Muscle of arm (tissue), 12 donors: ENCODE data around the gene TWSG1. TPM values are rescaled to one million over a fixed set of nuclear protein-coding genes. Genes with fewer than 3 reads are reported as not detected.
"Not testable (repeated sequence)": the region's sequence is repeated elsewhere in the genome, so short reads cannot be mapped to it uniquely, and the experiment has no call there.

Experiments used
- DNase-seq: peaks from one replicate; pipeline ENCODE4 v3.0.0-alpha.2; 2013
- polyA plus RNA-seq, 12 donors: library from polyadenylated mRNA; unstranded; fragments of 120-200 nt; gene quantifications; one replicate each; pipeline ENCODE4 v1.2.1, GENCODE V29; 2013; ENCODE audit not compliant: insufficient read length in 12 of 12

Gene TWSG1
- polyA plus RNA-seq, 12 donors = 42.0 to 108 (median 61.9) TPM; not detected in 1

DNA sequence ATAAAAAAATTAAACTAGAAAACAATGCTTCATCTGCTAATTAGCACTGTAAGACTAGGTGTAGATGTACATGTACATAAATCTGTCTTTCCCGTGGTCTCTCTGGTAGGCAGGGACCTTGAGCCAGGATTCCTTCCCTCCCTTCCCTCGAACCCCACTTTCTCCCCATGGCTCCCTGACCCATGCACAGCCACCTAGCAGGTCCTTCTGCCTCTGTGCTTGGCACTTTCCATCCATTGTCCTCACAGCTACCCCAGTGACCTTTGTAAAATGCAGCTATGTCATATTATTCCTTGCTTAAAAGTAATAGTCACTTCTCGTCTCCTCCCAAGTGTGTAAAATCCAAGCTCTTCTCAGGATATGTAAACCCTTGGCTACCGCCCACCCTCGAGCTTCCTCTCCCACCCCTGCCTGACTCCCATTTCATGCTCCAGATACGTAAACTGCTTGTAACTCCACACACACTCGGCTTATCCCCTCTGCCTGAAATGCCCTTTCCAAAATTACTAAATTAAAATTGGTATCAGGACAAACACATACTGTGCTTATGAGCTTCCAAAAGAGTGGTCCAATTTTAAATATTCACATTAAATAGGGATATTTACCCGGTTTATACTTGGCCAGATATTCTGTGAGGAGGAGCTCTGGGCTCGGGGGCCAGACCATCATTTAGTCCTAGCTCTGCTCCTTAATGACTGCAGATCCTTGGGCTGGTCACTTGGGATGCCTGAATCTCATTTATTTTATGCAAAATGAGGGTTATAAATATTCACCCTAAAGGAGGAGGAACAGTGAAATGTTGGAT, 86.7 kb downstream of the TWSG1 start:
- DNase-seq = no peak

DNA sequence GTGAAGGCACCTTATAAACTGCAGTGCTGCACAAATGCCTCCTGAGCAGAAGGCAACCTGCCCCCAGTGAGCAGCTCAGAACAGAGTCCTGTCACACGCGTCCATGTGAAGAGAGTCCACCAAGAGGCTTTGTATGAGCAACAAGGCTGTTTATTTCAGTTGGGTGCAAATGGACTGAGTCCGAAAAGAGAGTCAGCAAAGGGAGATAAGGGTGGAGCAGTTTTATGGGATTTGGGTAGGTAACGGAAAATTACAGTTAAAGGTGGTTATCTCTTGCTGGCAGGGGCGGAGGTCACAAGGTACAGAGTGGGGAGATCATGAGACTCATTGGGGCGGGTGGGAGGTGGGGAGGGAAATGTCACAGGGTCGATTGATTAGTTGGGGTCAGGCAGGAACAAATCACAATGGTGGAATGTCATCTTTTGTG, 87.3 kb downstream of the TWSG1 start:
- DNase-seq = no peak

DNA sequence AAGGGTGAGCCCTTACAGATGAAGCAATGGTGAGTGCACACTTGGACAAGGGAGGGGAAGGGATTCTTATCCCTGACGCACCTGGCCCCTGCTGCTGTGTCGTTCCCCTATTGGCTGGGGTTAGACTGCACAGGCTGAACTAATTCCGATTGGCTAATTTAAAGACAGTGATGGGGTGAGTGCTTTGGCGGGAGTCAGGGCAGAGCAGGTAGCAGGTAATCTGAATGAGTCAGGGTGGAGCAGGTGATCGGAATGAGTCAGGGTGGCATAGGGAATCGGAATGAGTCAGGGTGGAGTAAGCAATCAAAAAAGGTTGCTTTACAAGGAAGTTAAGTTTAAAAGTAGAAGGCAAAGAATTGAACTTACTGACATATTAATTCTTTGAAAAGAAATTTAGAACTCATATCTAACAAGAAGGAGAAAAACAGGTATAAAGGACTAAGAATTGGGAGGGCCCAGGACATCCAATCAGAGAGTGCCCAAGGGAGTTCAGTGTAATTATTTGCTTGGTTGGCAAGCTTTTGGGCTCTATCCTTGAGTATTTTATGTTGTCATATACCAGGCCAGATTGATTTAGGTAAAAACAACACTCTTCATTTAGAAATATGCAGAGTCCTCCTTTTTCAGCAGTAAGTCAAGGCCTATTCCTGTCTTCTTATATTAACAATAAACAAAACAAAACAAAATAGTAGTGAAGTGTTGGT, 88.4 kb downstream of the TWSG1 start:
- DNase-seq = no peak

DNA sequence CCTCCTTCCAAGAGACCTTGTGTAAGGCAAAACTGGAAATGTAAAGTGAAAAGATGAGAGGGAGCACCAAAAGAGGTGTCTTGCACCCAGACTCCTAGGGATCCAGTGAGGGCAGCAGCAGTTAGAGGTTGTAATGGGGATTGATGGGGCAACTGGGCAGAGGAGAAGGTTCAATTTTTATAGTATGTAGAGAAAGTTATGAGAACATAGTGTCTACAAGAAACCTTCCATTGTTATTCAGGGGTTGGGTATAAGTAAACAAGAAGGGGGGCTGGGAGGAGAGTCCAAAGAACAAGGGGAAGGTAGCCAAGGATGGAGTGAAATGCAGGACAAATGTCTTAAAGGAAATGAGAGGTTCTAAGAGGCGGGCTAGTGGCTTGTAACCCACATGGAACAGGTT, 89.1 kb downstream of the TWSG1 start:
- DNase-seq = not testable (repeated sequence)

DNA sequence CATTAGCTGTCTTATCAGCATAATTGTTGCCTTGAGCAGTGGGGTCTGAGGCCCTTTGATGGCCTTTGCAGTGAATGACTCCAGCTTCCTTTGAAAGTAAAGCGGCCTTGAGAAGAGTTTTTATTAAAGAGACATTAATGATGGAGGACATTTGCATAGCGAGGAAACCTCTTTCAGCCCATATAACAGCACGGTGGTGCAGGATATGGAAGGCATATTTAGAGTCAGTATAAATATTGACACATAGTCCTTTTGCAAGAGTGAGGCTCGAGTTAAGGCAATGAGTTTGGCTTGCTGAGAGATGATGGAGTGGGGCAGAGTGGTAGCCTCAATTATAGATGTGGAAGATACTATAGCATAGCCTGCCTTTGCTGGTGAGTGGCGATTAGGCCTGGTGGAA, 89.7 kb downstream of the TWSG1 start:
- DNase-seq = not testable (repeated sequence)

DNA sequence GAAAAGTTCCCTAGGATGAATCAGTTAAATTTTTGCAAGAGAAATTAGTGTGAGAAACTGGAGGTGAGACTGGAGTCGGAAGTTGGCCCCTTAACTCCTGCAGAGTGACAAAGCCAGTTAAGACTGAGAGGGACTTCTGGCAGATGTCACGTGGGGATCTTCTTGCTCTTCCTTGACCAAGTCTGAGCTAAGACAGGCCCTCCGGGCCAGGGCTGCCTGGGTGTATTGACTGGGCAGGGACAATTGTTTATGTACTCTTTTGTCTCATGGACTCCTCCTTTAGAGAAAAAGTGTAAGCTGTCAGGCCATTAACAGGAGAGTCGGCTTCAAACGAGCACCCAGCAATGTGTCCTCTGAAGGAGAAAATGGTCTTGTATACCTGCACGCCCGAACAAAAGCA, 92.2 kb downstream of the TWSG1 start:
- DNase-seq = no peak

DNA sequence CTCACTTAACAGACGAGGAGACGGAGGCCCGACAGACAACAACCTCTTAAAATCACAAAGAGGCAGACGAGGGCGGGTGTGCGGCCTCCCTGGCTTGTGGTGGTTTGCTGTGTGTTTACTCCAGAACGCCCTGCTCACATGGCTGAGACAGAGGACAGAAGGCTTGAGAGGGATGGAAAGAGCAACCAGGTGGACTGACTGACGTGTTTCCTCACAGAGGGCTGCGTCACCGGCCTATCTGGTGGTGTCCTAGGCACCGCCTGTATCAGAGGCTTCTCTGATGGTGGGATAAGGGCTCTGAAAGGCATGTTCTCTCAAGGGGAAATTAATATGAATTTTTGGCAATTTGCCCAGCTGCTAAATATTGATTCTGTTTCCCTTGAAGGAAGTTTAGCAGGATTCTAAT, 93.7 kb downstream of the TWSG1 start:
- no peak for DNase-seq

DNA sequence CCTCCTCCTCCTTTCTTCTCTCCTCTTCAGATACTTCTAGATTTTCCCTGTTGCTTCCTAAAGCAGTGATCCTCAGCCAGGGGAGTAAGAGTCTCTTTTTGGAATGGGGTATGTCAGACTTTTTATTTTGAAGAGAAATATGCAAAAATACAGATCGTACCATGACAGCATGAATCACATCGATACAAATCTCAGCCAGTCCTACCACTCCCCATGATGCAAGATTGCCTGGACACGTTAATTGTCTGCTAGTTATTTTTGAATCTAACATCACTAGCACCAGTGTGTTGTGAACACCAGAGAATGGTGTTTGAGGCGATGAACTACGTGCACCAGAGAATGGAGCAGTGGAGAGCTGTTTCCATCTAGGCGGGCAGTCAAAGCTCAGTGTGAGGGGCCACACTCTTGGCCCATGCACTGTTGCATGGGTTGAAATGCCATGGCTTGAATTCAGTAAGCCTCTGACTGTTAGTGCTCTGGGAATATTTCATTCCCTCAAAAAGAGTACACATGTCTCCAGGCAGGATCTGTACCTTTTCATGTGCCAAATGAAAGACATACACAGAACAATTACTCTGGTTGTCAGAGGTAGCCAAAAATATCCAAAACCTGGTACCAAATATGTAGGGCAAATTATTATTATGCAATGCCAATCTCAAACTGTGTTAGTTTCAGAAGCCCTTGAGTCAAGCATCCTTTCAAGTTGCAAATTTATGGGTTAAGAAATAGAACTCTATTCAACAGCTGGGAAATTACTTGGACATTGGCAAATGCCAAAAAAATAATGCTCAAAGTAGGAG, 94.5 kb downstream of the TWSG1 start:
- DNase-seq = no peak

DNA sequence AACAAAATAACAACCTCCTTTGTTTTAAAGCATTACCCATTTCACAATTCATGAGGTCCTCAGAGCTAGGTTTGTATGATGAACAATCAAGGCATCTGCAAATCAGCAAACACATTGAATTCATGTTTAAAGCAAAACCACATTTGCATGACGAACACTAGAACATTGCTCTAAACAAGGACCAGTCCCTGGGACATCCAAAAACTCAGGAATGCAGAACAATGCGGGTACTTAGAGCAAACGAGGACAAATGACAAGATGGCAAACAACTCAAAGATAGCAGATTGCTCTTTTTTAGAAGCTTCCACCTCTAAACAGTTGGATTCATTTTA, 95.1 kb downstream of the TWSG1 start:
- DNase-seq = no peak

DNA sequence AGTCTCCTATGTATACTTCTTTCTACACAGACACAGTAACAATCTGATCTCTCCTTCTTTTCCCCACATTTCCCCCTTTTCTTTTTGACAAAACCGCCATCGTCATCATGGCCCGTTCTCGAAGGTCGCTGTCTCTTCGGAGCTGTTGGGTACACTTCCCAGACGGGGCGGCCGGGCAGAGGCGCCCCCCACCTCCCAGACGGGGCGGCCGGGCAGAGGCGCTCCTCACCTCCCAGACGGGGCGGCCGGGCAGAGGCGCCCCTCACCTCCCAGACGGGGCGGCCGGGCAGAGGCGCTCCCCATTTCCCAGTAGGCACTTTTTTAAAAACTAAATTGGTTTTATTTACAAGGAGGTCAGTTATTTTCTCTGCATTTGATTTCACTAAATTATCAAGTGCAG, 95.7 kb downstream of the TWSG1 start:
- DNase-seq = not testable (repeated sequence)

DNA sequence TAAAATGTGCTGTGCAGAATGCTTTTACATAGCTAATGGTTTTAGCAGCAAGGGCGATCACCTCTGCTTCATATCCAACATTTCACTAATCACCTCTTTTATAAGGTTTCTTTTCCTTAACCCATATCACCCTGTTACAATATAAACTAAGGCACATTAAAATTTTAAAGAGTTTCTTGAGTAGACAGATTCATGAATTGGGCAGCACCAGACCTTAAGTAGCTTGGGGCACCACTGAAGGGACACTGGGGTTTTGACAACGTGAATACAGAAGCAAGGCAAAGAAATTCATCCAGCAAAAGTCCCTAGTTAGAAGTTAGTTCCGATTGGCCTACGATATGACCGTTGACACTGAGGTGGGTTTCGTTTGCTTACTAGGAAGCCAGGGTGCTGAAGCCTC, 96.7 kb downstream of the TWSG1 start:
- DNase-seq = no peak

DNA sequence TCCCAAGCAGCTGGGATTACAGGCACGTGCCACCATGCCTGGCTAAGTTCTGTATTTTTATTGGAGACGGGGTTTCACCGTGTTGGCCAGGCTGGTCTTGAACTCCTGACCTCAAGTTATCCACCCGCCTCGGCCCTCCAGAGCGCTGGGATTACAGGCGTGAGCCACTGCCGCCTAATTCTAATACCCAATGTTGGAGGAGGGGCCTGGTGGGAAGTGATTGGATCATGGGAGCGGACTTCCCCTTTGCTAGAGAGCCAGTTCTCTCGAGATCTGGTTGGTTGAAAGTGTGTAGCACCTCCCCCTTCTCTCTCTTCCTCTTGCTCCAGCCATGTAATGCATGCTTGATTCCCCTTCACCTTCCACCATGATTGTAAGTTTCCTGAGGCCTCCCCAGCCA, 98.5 kb downstream of the TWSG1 start:
- DNase-seq = not testable (repeated sequence)

DNA sequence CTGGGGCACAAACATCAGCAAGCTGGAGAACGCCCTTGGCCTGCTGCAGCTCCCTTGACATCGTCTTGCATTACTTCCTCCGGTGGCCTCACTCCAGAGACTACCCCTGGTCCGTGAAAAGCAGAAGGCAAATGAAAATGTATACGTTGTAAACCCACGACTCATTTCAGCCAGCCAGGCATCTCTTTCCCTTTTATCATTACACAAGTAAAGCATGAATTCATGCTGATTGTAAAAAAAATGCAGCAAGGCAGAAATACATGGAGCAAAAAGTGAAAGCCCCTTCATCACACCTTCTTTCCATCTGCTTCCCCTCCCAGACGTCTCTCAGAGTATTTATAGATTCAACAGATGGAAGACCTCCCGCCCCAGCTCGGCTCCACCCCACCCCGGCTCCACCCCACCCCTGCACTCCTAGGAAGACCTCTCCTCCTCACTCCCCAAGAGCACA, 99.1 kb downstream of the TWSG1 start:
- peak; percentile 71 for DNase-seq

DNA sequence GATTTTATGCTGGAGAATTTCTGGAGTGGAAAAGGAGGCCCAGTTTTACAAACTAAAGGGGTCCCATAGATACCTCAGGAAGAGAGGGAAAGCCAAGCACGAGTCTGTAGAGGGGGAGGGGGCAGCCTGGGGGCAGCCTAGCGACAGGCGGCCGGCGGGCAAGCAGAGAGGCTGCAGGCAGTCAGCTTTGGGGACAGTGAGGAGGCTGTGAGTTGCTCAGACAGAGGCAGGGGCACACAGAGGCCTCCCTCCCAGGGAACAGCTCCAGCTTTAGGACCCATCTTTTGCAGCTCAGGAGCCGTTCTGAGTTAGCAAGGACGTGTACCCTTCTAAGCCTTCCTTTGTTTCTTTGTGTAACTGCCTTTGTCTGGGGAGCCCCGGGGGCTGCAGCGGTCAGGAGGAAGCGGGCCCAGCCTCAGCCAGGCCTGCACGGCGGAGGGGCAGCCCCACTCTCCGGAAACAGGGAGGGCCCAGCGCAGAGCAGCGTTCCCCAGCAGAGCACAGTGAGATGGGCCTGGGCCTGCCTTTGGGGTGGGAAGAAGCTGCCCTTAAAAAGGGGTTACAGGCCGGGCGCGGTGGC, 99.6 kb downstream of the TWSG1 start:
- no peak for DNase-seq

DNA sequence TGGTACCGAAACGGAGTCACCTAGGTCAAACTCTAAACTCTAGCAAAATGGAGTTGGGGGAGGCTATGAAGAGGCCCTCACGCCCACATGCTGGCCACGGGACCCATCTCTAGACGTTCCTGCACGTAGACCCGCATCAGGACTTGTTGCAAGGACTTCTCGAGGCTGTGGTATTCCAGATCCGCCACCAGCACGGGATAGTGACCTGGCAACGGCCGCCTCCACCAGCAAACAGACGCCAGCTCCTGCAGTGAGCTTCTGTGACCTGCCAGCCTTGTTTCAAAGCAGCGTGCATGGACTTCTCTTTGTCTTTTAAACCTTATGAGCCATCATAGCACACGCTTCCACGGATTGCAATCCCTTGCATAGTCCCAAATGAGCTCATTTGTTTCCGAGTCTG, 100.5 kb downstream of the TWSG1 start:
- no peak for DNase-seq

DNA sequence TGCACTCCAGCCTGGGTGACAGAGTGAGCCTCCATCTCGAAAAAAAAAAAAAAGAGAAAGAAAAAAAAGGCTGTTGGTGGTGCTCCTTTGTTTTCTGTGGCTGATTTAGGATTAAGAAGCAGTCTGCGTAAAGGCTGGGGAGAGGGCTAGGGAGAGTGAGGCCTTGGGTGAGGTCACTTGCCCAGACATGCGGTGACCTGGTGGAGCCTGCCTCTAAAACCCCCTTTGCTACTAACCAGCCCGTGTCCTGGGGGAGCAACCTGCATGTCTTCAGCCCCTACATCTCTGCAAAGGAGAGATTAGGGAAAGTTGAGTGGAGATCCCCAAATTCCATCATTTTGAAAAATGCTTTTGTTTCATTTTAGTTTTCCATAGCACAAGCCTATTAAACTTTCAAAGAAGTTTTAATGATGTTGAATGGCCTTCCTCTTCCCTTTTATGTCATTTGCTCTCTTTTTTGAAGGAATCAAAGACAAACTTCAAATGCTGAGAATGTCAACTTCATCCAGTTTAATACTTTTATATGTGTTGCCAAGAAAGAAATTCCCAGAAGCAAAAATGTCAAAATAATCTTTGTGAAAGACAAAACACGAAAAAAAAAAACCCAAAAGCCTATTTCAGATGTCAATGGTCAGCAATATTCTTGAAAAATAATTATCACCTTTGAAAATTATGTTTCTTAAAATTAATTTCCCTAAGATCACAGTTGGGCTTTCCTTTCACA, 101.8 kb downstream of the TWSG1 start:
- no peak for DNase-seq

DNA sequence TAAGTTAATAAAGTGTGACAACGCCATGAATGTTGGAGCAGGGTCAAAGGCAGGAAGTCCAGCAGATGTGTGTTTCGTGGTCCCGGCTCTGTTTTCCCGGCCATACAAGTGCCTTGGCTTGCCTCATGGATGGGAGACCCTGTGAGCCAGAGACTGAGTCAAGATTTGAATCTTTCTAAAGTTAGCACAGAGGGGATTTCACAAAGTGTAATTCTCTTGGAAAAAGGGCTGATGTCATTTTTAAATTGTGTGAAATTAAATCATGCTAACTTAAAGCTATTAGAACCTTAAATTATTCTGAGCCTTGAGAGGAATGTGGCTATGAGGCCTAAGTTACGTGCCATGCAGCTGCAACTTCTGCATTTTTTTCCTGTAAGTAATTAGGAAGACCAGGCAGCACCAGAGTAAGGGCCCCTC, 102.5 kb downstream of the TWSG1 start:
- DNase-seq = peak; percentile 84

DNA sequence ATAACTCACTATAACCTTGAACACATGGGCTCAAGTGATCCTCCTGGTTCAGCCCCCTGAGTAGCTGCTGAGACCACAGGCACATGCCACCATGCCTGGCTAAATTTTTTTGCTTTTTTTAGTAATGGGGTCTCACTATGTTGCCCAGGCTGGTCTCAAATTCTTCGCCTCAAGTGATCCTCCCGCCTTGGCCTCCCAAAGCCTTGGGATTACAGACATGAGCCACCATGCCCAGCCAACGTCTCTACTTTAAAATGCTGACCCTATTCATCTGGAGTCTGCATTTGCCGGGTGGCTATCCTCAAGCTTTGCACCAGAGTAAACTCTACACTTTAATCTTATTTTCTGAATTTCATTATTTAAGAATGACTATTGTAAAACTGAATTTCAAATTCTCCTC, 103.1 kb downstream of the TWSG1 start:
- no peak for DNase-seq

DNA sequence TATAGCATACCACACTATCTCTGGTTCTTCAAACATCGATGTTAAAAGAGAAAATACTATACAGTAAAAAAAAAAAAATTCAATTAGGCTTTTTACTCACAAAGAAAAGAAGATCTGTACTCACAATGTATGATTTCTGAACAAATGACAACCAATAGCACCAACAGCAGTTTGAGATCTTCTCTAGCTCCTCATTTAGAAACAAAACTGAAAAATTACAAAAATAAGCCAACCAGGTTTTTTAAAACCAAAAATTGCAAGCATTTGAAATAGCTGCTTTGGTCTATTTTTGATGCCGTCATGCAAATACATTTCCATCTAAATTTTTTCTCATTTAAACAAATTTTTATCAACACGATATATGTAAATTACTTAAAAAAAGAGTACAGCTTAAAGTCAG, 106.5 kb downstream of the TWSG1 start:
- DNase-seq = no peak

DNA sequence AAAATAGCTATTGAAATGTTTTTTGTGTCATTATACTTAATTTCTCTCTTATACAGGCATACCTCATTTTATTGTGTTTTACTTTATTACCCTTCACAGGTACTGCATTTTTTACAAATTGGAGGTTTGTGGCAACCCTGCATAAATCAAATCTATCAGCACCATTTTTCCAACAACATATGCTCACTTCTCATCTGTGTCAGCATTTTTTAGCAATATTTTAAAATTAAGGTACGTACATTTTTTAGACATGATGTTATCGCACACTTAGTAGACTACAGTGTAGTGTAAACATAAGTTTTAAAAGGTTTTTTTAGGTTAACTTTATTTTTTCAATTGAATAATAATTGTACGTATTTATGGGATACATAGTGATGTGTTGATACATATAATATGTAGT, 110.0 kb downstream of the TWSG1 start:
- no peak for DNase-seq

DNA sequence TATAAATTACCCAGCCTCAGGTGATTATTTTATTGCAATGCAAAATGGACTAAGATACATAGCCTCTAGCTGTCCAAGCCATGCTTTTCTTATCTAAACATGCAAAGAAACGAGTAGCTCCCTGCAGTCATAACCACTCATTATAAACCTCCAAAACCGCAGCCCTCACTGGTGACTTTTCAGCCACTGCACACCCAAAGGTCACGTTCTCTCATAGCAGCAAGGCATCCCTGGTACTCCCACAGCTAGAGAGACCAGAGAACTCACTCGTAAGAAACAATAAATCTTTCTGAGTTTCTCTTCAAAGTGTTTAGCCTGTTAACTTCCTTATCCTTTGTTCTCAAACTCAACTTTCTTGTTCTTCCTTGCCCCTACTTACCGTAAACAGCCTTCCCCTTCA, 112.3 kb downstream of the TWSG1 start:
- DNase-seq = no peak

DNA sequence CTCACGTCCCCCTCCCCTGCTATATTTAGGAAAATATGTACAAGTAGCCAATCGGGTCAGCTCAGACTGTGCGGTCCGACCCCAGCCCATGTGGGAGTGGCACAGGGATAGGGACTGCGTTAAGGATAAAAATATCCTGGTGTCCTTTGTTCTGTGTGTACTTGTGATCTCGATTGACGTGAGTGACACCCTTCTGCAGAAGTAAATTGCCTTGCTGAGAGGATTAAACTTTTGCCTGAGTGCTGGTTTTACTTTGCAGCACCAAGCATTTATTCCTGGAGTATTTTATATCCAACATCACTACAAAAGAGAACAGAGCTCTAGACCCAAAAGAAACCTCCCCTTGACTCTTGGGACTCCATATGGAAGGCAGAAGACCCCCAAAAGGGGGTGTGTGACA, 112.8 kb downstream of the TWSG1 start:
- DNase-seq = no peak
